ENCODE data around the gene OR13J1.
A peak's percentile ranks its signal among the peaks of the same experiment; 100 is the strongest.

The OR13J1 gene

DNA sequence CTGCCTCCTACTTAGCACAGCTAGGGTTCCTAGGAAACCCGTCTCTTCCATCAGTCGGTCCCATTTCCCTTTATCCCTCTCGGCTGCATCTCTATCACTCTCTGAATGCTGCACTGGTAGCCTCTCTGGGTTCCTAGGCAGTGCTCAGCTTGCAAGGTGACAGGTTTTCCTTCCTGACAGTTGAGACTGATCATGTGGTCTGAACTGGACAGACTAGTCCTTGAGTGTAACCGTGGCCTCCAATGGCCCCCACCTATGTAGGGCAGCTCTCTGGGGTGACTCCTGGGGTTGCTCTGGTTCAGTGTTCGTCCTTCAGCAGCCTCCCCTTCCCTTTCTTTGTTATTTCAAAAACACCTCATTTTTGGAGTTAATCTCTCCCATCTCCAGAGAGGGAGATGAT, 37.4 kb downstream of the OR13J1 start:
- no peak for DNase-seq (ENCODE audit: low read depth in 2 of 2)

DNA sequence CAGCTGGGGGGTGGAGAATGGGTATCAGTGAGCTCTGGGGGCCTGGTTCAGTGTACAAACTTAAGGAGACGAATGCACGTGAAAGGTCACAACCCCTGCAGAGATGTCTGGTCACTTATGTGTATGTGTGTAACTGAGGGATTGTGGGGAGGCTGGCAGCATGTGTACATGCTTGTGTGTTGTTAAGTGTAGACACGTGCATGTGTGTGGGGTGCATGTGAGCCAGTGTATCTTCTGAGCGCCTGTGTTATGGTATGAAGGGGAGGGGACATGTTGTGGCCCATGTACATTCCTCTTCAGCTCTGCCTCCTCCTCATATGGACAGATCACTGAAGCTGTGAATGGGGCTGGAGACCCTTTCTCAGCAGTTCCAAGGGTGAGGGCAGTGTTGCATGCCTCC, 39.2 kb downstream of the OR13J1 start:
- no peak for DNase-seq (ENCODE audit: low read depth in 2 of 2)

DNA sequence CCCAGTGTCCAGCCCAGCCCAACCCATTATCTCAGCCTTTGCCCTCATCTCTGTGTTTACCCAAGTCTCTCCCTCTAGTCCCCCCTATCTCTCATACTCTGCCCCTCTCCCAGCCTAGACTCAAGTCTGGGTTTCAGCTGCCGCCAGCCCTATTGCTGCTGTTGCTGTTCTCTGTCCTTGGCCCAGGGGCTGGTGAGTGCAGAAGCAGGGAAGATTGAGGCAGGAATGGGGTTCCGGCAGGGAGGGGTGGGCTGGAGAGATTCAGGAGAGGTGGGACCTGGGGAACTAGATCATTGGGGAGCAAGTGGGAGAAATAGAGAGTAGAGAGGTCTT, 40.5 kb downstream of the OR13J1 start:
- no peak for DNase-seq (ENCODE audit: low read depth in 2 of 2)

DNA sequence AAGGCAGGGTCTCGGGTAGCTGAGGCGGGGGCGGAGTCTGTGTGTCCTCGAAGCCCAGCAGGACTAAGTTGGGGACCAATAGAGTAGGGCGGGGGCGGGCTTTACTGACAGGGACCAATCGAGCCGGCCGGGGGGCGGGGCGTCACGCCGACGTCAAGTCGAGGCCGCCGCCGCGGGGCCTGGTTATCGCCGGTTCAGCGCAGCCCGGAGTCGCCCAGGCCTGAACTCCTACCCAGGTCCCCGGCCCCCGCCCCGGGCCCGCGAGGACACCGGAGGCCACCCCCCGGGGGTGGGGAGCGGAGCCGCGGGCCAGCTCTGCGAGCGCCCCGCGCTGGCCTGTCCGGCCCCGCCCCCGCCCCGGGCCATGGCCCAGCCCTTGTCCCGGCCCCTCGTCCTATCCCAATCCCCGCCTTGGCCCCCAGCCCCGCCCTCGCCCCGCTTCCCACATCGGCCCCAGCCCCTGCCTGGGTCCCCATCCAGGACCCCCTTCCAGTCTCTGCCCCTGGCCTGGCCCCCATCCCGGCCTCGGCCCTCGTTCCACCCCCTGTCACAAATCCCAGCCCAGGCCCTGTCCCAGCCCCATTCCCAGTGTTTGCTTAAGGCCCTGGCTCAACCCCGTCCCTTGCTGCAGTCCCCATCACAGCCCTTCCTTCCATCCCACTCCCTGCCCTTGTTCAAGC, 41.0 kb downstream of the OR13J1 start, which contains the start of gene TMEM8B:
Gene TMEM8B, plus strand, starts transcription at position 145 of the 680 bp plus-strand sequence. Its CDS starts 220 bp downstream, at position 365.
- DNase-seq (ENCODE audit: low read depth in 2 of 2) = peak; percentile 92 to 97

DNA sequence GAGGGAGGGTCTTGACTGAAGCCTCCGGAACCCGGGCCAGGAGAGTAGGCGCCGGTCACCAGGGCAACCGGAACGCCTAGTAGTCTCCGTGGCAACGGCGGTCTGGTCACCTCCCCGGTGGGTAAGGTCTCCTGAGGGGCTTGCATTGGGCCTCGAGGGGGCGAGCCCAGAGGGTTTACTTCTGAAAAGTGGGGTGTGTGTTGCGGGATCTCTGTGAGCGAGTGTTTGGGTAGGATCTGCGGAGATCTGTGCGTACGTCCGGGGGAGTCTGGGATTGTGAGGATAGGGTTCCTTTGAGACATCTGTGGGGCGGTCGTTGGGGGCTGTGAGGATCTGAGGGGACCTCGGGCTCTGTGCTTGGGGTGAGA, 41.5 kb downstream of the OR13J1 start, which contains the start of gene FAM221B:
Gene FAM221B, minus strand, starts transcription at position 17 of the 368 bp plus-strand sequence. CDS start 2,571 bp downstream, outside the sequence.
- DNase-seq (ENCODE audit: low read depth in 2 of 2) = no peak

DNA sequence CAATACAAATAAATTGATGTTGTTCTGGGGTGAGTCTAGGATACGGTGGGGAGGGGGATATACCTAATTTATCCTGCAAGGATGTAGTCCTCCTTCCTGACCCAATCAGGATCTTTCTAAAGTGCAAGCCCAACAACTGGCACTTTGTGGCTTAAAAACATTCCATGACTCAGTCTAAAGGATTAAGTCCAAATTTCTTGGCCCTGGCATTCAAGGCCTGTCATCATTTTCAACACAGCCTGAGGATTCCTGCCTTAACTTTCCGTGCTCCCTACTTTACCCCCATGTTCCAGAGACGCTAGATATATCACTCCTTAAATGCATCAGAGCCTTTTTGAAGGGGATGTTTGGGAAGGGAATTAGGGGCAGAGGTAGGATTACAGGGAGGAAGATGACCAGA, 42.7 kb downstream of the OR13J1 start:
- no peak for DNase-seq (ENCODE audit: low read depth in 2 of 2)

DNA sequence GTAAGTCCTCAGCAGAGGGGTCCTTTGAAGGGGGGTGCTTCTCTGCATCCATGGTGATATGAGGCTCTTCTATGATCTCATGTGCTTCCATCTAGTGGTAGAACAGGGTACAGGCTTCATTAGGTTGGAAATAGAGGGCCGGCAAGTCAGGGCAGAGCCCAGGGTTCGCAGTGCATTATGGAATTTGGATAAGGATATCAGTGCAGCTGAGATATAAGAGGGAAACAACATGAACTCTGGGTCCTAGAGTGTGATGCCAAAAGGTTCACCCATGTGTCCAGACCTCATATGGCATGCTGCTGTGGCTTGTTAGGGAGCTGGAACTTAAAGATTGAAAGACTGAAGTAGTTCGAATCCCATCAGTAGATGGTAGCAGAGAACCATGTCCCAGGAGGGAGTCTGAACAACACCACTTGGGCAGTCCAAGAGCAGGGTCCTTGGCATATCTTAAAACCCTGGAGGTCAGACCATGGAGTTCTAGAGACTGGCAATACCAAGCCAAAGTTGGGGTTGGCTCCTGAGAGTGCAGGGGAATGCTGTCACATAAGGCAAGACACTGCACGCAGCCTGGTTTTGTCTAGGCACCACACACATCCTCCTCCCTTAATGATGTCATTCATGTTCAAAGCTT, 44.0 kb downstream of the OR13J1 start:
- DNase-seq (ENCODE audit: low read depth in 2 of 2) = no peak

DNA sequence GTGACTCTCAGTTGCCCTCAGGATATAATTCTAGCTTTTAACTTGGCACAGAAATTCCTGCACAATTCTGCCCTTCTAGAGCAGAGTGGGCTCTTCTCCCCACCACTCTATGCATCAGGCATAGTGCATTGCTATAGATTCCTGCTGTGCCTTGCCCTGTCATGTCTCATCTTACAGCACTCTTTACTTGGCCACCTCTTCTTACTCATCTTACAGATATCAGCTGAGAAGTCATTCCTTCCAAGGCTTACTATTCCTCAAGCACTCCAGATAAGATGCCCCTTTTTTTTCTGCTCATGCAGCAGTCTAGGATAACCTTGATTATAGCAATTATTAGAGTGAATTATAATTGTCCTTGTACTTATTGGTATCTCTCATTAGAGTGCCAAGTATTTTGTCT, 47.3 kb downstream of the OR13J1 start:
- no peak for DNase-seq (ENCODE audit: low read depth in 2 of 2)

DNA sequence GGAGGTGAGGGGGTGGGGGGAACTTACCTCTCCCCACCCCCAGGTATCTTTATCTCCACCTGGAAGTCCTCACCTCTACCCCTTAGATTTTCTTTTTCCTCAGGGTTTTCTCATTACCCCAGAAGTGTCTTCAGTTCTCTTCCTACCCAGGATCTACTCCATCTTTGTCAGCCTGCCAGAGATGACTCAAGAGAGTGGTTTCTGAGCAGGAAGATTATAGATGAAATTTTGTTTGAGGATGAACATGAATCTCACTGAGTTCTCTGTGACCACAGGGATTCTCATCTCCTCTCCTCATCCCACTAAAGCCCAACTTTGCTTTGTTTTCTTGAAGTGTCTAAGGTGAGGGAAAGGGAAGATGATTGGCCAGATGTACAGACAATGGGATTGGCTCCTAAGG, 50.1 kb downstream of the OR13J1 start:
- DNase-seq (ENCODE audit: low read depth in 2 of 2) = no peak

Measured in stimulated activated CD4-positive, alpha-beta T cell treated with anti-CD3 and anti-CD28 coated beads, Interleukin-1b, Interleukin-23, amount 100 ng/mL, for 4 hours (primary cell).